Memory B cell (primary cell): Measurements from ENCODE around the gene SBF2.
A peak's percentile ranks its signal among the peaks of the same experiment; 100 is the strongest.

Experiments used
- ATAC-seq: fragments of 150-1000 bp; cut with Tn5 transposase; 2 replicates; pipeline ENCODE4 v1.10.0; 2021; ENCODE audit warnings: low read depth, mild to moderate bottlenecking, moderate library complexity
- DNase-seq, 2 donors: peaks; one replicate each; pipeline ENCODE4 v3.0.0; 2022; ENCODE audit warnings: low spot score in 2 of 2
- H3K27ac Mint-ChIP-seq: one replicate; pipeline ENCODE4 v1.8.0; 2022; ENCODE audit warnings: mild to moderate bottlenecking, moderate library complexity, mixed read lengths
- H3K27me3 Mint-ChIP-seq: one replicate; pipeline ENCODE4 v1.8.0; 2022; ENCODE audit warnings: mixed read lengths
- H3K36me3 Mint-ChIP-seq: one replicate; pipeline ENCODE4 v1.8.0; 2022; ENCODE audit warnings: mild to moderate bottlenecking, mixed read lengths
- H3K4me1 Mint-ChIP-seq: one replicate; pipeline ENCODE4 v1.8.0; 2022; ENCODE audit warnings: mixed read lengths
- H3K4me3 Mint-ChIP-seq: one replicate; pipeline ENCODE4 v1.8.0; 2022; ENCODE audit warnings: mild to moderate bottlenecking, moderate library complexity, mixed read lengths
- H3K9me3 Mint-ChIP-seq: one replicate; pipeline ENCODE4 v1.8.0; 2022; ENCODE audit warnings: mixed read lengths

SBF2 gene

GRCh38 chr11:9731256-9731655 lies 562.8 kb downstream of the SBF2 start:
- peak overlapping the region; percentile 87 for H3K27ac Mint-ChIP-seq
- DNase-seq (no peak), ATAC-seq (no peak)
- no peak overlapping the region for H3K4me3 Mint-ChIP-seq
- peaks cover 53% of the 10 kb centered on the region for H3K36me3 Mint-ChIP-seq
- peaks cover 54% of the 10 kb centered on the region for H3K4me1 Mint-ChIP-seq
- no peaks in the 10 kb centered on the region for H3K27me3 Mint-ChIP-seq
- peaks cover 5% of the 10 kb centered on the region for H3K9me3 Mint-ChIP-seq
